ENCODE results near the gene METTL27. TPM values are rescaled to one million over a fixed set of nuclear protein-coding genes. Genes with fewer than 3 reads are reported as not detected.
"Not testable (repeated sequence)": the region's sequence is repeated elsewhere in the genome, so short reads cannot be mapped to it uniquely, and the experiment has no call there.

METTL27 gene
- total RNA-seq, 4 donors from 2014 or later: 0.36 to 1.5 (median 0.53) TPM

GRCh38 chr7:73851410-73852338 is 9.4 kb upstream of the METTL27 start:
- intact Hi-C loops (cut with DNase I; ENCODE audit: low total_unique reads): no loop called here
- no peaks in the 10 kb centered on the region for H3K4me1 ChIP-seq
- H3K9me3 ChIP-seq: no peaks in the 10 kb centered on the region
- no peak overlapping the region for H3K4me3 ChIP-seq
- ATAC-seq (peak; percentile 34 to 87), DNase-seq (no peak)
- no peaks in the 10 kb centered on the region for H3K36me3 ChIP-seq
- peak overlapping the region; percentile 27 to 56 (median 42) for H3K27ac ChIP-seq
- in situ Hi-C loops (cut with MboI; ENCODE audit: low sequenced_read_pairs in 4 of 4): loop anchor here in 2 of 4 donors (5.0 to 25.0 kb wide), 3 partner anchors 39 to 247 kb away; partner anchors contain the start of gene MLXIPL (in 1 of the 2)
- peaks cover 0 to 5% (median 0%) of the 10 kb centered on the region in 3 donors for H3K27me3 ChIP-seq
- TF ChIP-seq CTCF (IDR thresholded peaks at IDR 0.05 in 4 of 5, conservative IDR thresholded peaks at IDR 0.05 in 1 of 5) (no peak), POLR2A (IDR thresholded peaks at IDR 0.05) (no peak)

- Histone ChIP-seq H3K27ac (peak overlapping the region; percentile 27 to 56 (median 42)), H3K36me3 (no peaks in the 10 kb centered on the region), H3K4me3 (no peak overlapping the region), H3K27me3 (peaks cover 0 to 5% (median 0%) of the 10 kb centered on the region in 3 donors), H3K4me1 (no peaks in the 10 kb centered on the region), H3K9me3 (no peaks in the 10 kb centered on the region)
- DNase-seq (peak in 1 of 2 donors; percentile 56), ATAC-seq (peak; percentile 76 to 78)
- intact Hi-C loops (cut with DNase I; ENCODE audit: low total_unique reads) (no loop called here), in situ Hi-C loops (cut with MboI; ENCODE audit: low sequenced_read_pairs in 4 of 4) (loop anchor here in 2 of 4 donors (5.0 to 25.0 kb wide), 3 partner anchors 38 to 246 kb away; partner anchors contain the start of gene MLXIPL (in 1 of the 2))
- TF ChIP-seq CTCF (IDR thresholded peaks at IDR 0.05 in 4 of 5, conservative IDR thresholded peaks at IDR 0.05 in 1 of 5) (no peak), POLR2A (IDR thresholded peaks at IDR 0.05) (no peak)
These were observed 8.5 kb upstream of the METTL27 start for GRCh38 chr7:73850781-73851207.

DNA sequence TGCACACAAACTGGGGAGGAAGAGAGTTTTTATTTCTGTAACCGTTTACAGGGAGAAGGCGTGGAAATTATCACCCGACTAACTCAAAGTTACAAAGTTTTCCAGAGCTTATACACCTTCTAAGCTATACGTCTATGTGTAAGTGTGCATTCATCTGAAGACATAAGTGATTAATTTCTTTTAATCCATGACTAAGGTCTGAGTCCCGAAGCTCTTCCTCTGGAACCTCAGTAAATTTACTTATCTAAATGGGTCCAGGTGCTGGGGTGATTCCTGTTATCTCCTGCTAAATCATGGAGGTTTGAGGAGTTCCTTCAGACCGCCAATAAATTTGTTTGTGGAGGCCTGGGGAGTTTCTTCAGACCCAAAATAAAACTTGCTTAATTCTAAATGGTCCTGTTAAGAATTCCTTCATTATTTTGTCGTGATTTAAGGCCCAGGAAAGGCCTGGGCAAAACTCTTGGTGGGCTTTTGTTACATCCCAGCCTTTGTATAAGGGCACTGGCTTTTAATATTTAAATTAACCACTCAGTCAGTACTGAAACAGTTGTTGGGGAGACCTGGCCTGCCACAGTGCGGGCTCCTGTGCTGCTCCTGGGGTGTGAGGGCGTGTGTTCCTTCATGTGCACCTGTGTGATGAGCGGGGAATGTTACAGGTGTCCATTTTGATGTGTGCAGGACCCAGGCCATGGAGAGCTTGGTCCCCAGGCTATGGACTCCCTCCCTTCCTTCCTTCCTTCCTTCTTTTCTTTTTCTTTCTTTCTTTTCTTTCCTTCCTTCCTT is 5.8 kb upstream of the METTL27 start:
- no peaks in the 10 kb centered on the region for H3K27me3 ChIP-seq
- H3K4me3 ChIP-seq: no peak overlapping the region
- DNase-seq: no peak
- no peaks in the 10 kb centered on the region for H3K36me3 ChIP-seq
- no peaks in the 10 kb centered on the region for H3K4me1 ChIP-seq
- in situ Hi-C loops (cut with MboI; ENCODE audit: low sequenced_read_pairs in 4 of 4): no loop called here
- H3K9me3 ChIP-seq: no peaks in the 10 kb centered on the region
- H3K27ac ChIP-seq: no peak overlapping the region
- intact Hi-C loops (cut with DNase I; ENCODE audit: low total_unique reads): loop anchor here (10.0 kb wide), 1 partner anchor 223 kb away; the partner anchor contains the start of gene MLXIPL
- no peak for ATAC-seq
- no peak for TF ChIP-seq POLR2A (IDR thresholded peaks at IDR 0.05)
- TF ChIP-seq CTCF (IDR thresholded peaks at IDR 0.05 in 4 of 5, conservative IDR thresholded peaks at IDR 0.05 in 1 of 5): no peak

- ATAC-seq; H3K4me3 ChIP-seq; H3K4me1 ChIP-seq; H3K27ac ChIP-seq; H3K27me3 ChIP-seq; in situ Hi-C loops (cut with MboI; ENCODE audit: low sequenced_read_pairs in 4 of 4); H3K9me3 ChIP-seq; H3K36me3 ChIP-seq; DNase-seq: not testable (repeated sequence)
- intact Hi-C loops (cut with DNase I; ENCODE audit: low total_unique reads): loop anchor here (10.0 kb wide), 1 partner anchor 221 kb away; the partner anchor contains the start of gene MLXIPL
These were observed 3.4 kb upstream of the METTL27 start for GRCh38 chr7:73845701-73846195.
